Ishikawa (cell line): ENCODE measurements around the gene CHRDL2.

Experiments used
- CEBPB ChIP-seq: IDR thresholded peaks from 2 replicates; pipeline ENCODE4 v1.6.1; 2012
- CREB1 ChIP-seq: IDR thresholded peaks from 2 replicates; pipeline ENCODE4 v1.6.1; 2012; ENCODE audit warnings: low read depth
- EGR1 ChIP-seq: IDR thresholded peaks from 2 replicates; pipeline ENCODE4 v1.6.1; 2012
- EP300 ChIP-seq: IDR thresholded peaks from 2 replicates; pipeline ENCODE4 v1.6.1; 2012; ENCODE audit warnings: borderline replicate concordance
- FOXM1 ChIP-seq: IDR thresholded peaks from 2 replicates; pipeline ENCODE4 v1.6.1; 2012; ENCODE audit warnings: low read depth, borderline replicate concordance
- NFIC ChIP-seq: IDR thresholded peaks from 2 replicates; pipeline ENCODE4 v1.6.1; 2012
- RAD21 ChIP-seq: IDR thresholded peaks from 2 replicates; pipeline ENCODE4 v1.6.1; 2012; ENCODE audit warnings: low read depth
- TAF1 ChIP-seq: IDR thresholded peaks from 2 replicates; pipeline ENCODE4 v1.6.1; 2012; ENCODE audit warnings: low read depth, mild to moderate bottlenecking
- TCF12 ChIP-seq: IDR thresholded peaks from 2 replicates; pipeline ENCODE4 v1.6.1; 2012; ENCODE audit warnings: low read depth
- TEAD4 ChIP-seq: IDR thresholded peaks from 2 replicates; pipeline ENCODE4 v1.6.1; 2012
- YY1 ChIP-seq: IDR thresholded peaks from 2 replicates; pipeline ENCODE4 v1.6.1; 2012; ENCODE audit warnings: low read depth
- ZBTB7A ChIP-seq: IDR thresholded peaks from 2 replicates; pipeline ENCODE4 v1.6.1; 2012; ENCODE audit warnings: low read depth
- TF ChIP-seq, protein P1 (sequence below): IDR thresholded peaks from 2 replicates; pipeline ENCODE4 v1.6.1; 2012
- TF ChIP-seq, protein P2 (sequence below): IDR thresholded peaks from 2 replicates; pipeline ENCODE4 v1.6.1; 2012; ENCODE audit warnings: low read depth, mild to moderate bottlenecking
- TF ChIP-seq, protein P3 (sequence below): IDR thresholded peaks from 2 replicates; pipeline ENCODE4 v1.6.1; 2012

Gene CHRDL2

DNA sequence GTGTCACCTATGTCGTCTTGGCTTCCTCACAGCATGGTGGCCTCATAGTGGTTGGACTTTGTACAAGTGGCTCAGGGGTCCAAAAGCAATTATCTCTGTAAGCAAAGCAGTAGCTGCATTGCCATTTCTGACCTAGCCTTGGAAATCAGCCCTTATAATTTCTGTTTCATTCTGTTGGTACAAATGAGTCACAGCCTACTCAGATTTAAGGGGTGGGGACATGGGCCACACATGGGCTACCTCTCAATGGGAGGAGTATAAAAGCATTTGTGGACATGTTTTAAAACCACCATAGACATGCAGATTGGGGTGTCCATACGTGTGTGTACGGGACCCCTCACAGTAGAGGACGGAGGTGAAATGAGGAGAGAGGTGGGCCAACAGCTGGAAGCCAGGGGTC lies 41.6 kb downstream of the CHRDL2 start:
- no peak for TF ChIP-seq EP300
- no peak for TF ChIP-seq CEBPB
- TF ChIP-seq NFIC: no peak
- no peak for TF ChIP-seq YY1
- no peak for TF ChIP-seq EGR1
- no peak for TF ChIP-seq CREB1
- TF ChIP-seq TCF12: no peak
- TF ChIP-seq TAF1: no peak
- TF ChIP-seq FOXM1: no peak
- TF ChIP-seq ZBTB7A: no peak
- TF ChIP-seq, protein P1, sequence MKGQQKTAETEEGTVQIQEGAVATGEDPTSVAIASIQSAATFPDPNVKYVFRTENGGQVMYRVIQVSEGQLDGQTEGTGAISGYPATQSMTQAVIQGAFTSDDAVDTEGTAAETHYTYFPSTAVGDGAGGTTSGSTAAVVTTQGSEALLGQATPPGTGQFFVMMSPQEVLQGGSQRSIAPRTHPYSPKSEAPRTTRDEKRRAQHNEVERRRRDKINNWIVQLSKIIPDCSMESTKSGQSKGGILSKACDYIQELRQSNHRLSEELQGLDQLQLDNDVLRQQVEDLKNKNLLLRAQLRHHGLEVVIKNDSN: no peak
- no peak for TF ChIP-seq RAD21
- TF ChIP-seq TEAD4: no peak
- TF ChIP-seq, protein P2, sequence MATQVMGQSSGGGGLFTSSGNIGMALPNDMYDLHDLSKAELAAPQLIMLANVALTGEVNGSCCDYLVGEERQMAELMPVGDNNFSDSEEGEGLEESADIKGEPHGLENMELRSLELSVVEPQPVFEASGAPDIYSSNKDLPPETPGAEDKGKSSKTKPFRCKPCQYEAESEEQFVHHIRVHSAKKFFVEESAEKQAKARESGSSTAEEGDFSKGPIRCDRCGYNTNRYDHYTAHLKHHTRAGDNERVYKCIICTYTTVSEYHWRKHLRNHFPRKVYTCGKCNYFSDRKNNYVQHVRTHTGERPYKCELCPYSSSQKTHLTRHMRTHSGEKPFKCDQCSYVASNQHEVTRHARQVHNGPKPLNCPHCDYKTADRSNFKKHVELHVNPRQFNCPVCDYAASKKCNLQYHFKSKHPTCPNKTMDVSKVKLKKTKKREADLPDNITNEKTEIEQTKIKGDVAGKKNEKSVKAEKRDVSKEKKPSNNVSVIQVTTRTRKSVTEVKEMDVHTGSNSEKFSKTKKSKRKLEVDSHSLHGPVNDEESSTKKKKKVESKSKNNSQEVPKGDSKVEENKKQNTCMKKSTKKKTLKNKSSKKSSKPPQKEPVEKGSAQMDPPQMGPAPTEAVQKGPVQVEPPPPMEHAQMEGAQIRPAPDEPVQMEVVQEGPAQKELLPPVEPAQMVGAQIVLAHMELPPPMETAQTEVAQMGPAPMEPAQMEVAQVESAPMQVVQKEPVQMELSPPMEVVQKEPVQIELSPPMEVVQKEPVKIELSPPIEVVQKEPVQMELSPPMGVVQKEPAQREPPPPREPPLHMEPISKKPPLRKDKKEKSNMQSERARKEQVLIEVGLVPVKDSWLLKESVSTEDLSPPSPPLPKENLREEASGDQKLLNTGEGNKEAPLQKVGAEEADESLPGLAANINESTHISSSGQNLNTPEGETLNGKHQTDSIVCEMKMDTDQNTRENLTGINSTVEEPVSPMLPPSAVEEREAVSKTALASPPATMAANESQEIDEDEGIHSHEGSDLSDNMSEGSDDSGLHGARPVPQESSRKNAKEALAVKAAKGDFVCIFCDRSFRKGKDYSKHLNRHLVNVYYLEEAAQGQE: no peak
- TF ChIP-seq, protein P3, sequence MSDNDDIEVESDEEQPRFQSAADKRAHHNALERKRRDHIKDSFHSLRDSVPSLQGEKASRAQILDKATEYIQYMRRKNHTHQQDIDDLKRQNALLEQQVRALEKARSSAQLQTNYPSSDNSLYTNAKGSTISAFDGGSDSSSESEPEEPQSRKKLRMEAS: no peak

DNA sequence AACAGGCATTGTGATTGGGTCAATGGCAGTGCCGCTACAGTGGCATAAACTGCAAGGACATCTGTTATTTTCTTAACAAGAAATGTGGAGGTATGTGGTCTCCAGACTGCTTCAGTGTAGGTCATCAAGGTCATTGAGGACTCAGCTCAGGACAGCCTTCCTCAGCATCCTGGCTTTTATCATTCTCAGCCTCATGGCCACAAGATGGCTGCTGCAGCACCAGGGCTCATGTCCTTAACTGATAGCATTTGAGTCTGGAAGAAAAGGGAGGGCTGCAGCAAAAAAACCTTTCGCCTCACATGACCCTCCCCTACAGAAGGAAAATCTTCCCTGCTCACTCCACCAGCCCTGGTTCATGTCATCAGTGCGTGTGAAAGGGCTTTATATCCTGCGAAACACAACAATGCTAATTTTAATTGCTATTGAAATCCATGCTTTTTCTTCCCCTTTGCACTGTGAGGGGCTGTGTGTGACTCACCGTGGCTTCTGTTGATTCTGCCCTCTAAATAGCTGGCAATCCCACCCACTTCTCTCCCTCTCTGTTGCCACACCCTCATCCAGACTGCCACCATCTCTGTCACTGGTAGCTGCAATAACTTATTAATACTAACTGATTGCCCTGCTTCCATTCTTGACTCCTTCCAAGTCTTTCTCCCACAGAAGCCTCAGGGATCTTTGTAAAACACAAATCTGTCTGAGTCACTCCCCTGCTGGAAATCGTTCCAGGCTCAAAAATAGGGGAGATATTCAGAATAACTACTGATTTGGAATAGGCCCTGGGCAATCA lies 43.8 kb downstream of the CHRDL2 start:
- TF ChIP-seq TCF12 (no peak), EP300 (no peak), NFIC (no peak), TAF1 (no peak), CREB1 (no peak), ZBTB7A (no peak)

DNA sequence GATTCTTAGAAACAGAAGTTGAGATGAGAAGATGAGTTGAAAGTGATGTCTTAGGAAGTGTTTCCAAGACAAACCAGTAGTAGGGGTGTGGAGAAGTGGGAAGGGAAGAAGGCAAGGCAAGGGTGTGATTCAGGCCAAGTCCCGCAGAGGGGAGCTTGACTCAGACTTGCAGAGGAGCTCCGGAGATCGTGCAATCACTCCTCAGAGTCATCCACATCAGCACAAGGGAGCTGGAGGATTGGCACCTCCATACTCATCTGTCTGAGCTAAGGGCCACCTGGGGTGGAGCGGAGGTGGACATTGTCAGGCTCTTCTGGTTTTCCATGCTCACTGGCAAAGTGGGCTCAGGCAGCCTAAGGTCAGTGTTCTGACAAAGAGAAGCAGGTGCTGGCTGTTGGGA lies 44.4 kb downstream of the CHRDL2 start:
- TF ChIP-seq YY1 (no peak), ZBTB7A (no peak), EP300 (no peak), TCF12 (no peak), NFIC (no peak), RAD21 (no peak), TEAD4 (no peak), CEBPB (no peak), CREB1 (no peak), FOXM1 (no peak), EGR1 (no peak), TAF1 (no peak)
- TF ChIP-seq, protein P3: no peak
- TF ChIP-seq, protein P2: no peak
- TF ChIP-seq, protein P1: no peak

DNA sequence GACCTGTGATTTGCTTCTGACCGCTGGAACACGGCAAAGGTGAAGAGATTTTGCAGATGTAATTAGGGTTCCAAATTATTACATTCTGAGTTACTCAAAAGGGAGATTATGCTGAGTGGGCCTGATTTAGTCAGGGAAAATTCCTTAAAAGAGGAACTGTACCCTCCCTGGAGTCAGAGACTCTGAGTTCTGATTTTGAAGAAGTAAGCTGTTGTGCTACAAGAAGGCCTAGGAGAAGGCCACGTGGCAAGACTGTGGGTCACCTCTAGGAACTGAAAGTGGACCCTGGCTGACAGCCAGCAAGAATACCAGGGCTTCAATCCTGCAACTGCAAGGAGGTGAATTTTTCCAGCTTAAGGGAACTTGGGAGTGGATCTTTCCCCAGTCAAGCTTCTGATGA lies 45.3 kb downstream of the CHRDL2 start:
- no peak for TF ChIP-seq EGR1
- TF ChIP-seq TAF1: no peak
- TF ChIP-seq YY1: no peak
- TF ChIP-seq, protein P2: no peak
- no peak for TF ChIP-seq CEBPB
- TF ChIP-seq TCF12: no peak
